Osteocyte (in vitro differentiated cells): ENCODE data around the gene ARID5B. TPM values are rescaled to one million over a fixed set of nuclear protein-coding genes. Genes with fewer than 3 reads are reported as not detected.

Experiments
- DNase-seq: peaks from one replicate; pipeline ENCODE4 v3.0.0; 2021; ENCODE audit warnings: mixed read lengths; ENCODE audit not compliant: unreplicated experiment; ENCODE audit errors: extremely low spot score
- H3K27ac Mint-ChIP-seq: one replicate; pipeline ENCODE4 v1.8.0; 2021; ENCODE audit warnings: mild to moderate bottlenecking, mixed read lengths; ENCODE audit not compliant: unreplicated experiment
- H3K27me3 Mint-ChIP-seq: one replicate; pipeline ENCODE4 v1.8.0; 2021; ENCODE audit warnings: mixed read lengths; ENCODE audit not compliant: unreplicated experiment
- H3K36me3 Mint-ChIP-seq: one replicate; pipeline ENCODE4 v1.8.0; 2021; ENCODE audit warnings: mixed read lengths; ENCODE audit not compliant: unreplicated experiment
- H3K4me1 Mint-ChIP-seq: one replicate; pipeline ENCODE4 v1.8.0; 2021; ENCODE audit warnings: mixed read lengths; ENCODE audit not compliant: unreplicated experiment
- H3K4me3 Mint-ChIP-seq: one replicate; pipeline ENCODE4 v1.8.0; 2021; ENCODE audit warnings: mild to moderate bottlenecking, moderate library complexity, mixed read lengths; ENCODE audit not compliant: unreplicated experiment
- H3K9me3 Mint-ChIP-seq: one replicate; pipeline ENCODE4 v1.8.0; 2021; ENCODE audit warnings: mixed read lengths; ENCODE audit not compliant: unreplicated experiment
- CTCF ChIP-seq: fragments of 200-600 bp; sonication (generic); IDR thresholded peaks from 2 replicates; pipeline ENCODE4 v1.5.0; 2021; ENCODE audit warnings: antibody characterized with exemption, mild to moderate bottlenecking, moderate library complexity
- total RNA-seq: library from RNA; stranded (reverse); gene quantifications from 2 replicates; pipeline ENCODE4 v1.2.1, GENCODE V29; 2021

The ARID5B gene
- total RNA-seq, 1 donor from 2014 or later: 89.4 TPM

DNA sequence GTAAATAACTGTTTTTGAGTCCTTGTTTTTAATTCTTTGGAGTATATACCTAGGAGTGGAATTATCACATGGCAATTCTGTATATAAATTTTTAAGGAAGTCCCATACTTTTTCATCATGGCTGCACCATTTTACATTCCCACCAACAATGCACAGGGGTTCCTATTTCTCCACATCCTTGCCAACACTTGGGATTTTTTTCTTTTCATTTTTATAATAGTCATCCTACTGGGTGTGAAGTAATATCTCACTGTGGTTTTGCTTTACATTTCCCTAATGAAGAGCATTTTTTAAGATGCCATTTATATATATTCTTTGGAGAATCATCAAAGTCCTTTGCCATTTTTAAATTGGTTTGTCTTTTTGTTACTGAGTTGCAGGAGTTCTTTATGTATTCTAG, 89.7 kb downstream of the ARID5B start:
- no peaks in the 10 kb centered on the region for H3K9me3 Mint-ChIP-seq
- DNase-seq: no peak
- H3K27ac Mint-ChIP-seq: peak overlapping the region; percentile 76
- no peaks in the 10 kb centered on the region for H3K27me3 Mint-ChIP-seq
- no peak for TF ChIP-seq CTCF
- H3K36me3 Mint-ChIP-seq: peaks cover 5% of the 10 kb centered on the region
- no peak overlapping the region for H3K4me3 Mint-ChIP-seq
- peaks cover 66% of the 10 kb centered on the region for H3K4me1 Mint-ChIP-seq

- no peak for TF ChIP-seq CTCF
- Mint-ChIP-seq H3K4me1 (peaks cover 66% of the 10 kb centered on the region), H3K9me3 (no peaks in the 10 kb centered on the region), H3K4me3 (no peak overlapping the region), H3K27me3 (no peaks in the 10 kb centered on the region), H3K27ac (peak overlapping the region; percentile 97), H3K36me3 (peaks cover 2% of the 10 kb centered on the region)
- no peak for DNase-seq
Observed at GRCh38 chr10:61992059-61992460, 90.6 kb downstream of the ARID5B start.

GRCh38 chr10:61992671-61993668, 91.5 kb downstream of the ARID5B start:
- no peaks in the 10 kb centered on the region for H3K27me3 Mint-ChIP-seq
- DNase-seq: no peak
- peak overlapping the region; percentile 51 for H3K4me3 Mint-ChIP-seq
- peaks cover 62% of the 10 kb centered on the region for H3K4me1 Mint-ChIP-seq
- H3K36me3 Mint-ChIP-seq: peaks cover 3% of the 10 kb centered on the region
- TF ChIP-seq CTCF: no peak
- H3K9me3 Mint-ChIP-seq: no peaks in the 10 kb centered on the region
- peak overlapping the region; percentile 97 for H3K27ac Mint-ChIP-seq

DNA sequence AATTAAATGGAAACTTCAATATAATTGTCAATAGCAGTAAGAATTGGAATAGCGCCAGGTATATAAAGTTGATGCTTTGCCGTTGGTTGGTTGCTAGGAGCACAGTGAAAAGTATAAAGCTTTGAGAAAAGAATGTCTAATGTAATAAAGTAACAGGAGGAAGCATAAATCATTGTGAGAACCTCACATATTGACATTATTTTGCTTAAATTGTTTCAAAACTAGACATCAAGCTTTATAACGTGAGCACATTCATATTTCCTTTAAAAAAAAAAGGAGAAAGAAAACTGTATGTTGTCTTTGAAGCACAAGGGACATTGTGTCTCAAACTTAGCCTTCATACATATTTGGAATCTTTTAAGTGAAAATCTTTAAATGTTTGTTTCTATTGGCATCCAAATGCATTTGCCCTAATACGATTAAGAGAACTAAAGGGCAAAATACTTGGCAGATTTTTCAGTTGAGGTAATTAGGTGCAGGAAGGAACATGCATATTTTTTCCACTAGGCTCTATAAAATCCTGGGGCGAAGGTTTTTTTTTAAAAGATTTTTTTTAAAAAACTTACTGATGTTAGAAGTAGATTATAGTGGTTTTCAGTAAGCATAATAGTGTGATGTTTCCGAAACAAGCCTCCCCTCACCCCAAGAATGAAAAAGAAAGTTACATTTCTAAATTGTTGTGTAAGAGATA, 92.4 kb downstream of the ARID5B start:
- Mint-ChIP-seq H3K36me3 (peaks cover 9% of the 10 kb centered on the region), H3K4me3 (peak overlapping the region; percentile 40), H3K27me3 (no peaks in the 10 kb centered on the region), H3K9me3 (no peaks in the 10 kb centered on the region), H3K4me1 (peaks cover 58% of the 10 kb centered on the region), H3K27ac (peak overlapping the region; percentile 97)
- DNase-seq: no peak
- TF ChIP-seq CTCF: no peak
